ENCODE data around the gene FLRT2.

Gene FLRT2

GRCh38 chr14:85625925-85626585, 96.1 kb downstream of the FLRT2 start:
- TF ChIP-seq CTCF (IDR thresholded peaks at IDR 0.05; ENCODE audit: borderline replicate concordance, control extremely low read depth, extremely low read depth, insufficient read depth, missing control alignments): no peak
- no peak for DNase-seq (ENCODE audit: low spot score)
- in situ Hi-C loops (cut with MboI; ENCODE audit: low sequenced_read_pairs, unreplicated experiment): no loop called here

- no peak for DNase-seq (ENCODE audit: low spot score)
- in situ Hi-C loops (cut with MboI; ENCODE audit: low sequenced_read_pairs, unreplicated experiment): no loop called here
- TF ChIP-seq CTCF (IDR thresholded peaks at IDR 0.05; ENCODE audit: borderline replicate concordance, control extremely low read depth, extremely low read depth, insufficient read depth, missing control alignments): no peak
Measured at GRCh38 chr14:85634205-85634604, 104.3 kb downstream of the FLRT2 start.

- no peak for DNase-seq (ENCODE audit: low spot score)
- in situ Hi-C loops (cut with MboI; ENCODE audit: low sequenced_read_pairs, unreplicated experiment): no loop called here
- TF ChIP-seq CTCF (IDR thresholded peaks at IDR 0.05; ENCODE audit: borderline replicate concordance, control extremely low read depth, extremely low read depth, insufficient read depth, missing control alignments): no peak
Measured at GRCh38 chr14:85644211-85644610, 114.3 kb downstream of the FLRT2 start.

- DNase-seq (ENCODE audit: low spot score): no peak
- no peak for TF ChIP-seq CTCF (IDR thresholded peaks at IDR 0.05; ENCODE audit: borderline replicate concordance, control extremely low read depth, extremely low read depth, insufficient read depth, missing control alignments)
- in situ Hi-C loops (cut with MboI; ENCODE audit: low sequenced_read_pairs, unreplicated experiment): no loop called here
Measured at GRCh38 chr14:85653029-85653428, 123.1 kb downstream of the FLRT2 start.

GRCh38 chr14:85660243-85660922, 130.4 kb downstream of the FLRT2 start:
- in situ Hi-C loops (cut with MboI; ENCODE audit: low sequenced_read_pairs, unreplicated experiment): no loop called here
- no peak for TF ChIP-seq CTCF (IDR thresholded peaks at IDR 0.05; ENCODE audit: borderline replicate concordance, control extremely low read depth, extremely low read depth, insufficient read depth, missing control alignments)
- DNase-seq (ENCODE audit: low spot score): no peak

GRCh38 chr14:85662096-85662495, 132.2 kb downstream of the FLRT2 start:
- in situ Hi-C loops (cut with MboI; ENCODE audit: low sequenced_read_pairs, unreplicated experiment): no loop called here

More at GRCh38 chr14:85662096-85662495, 132.2 kb downstream of the FLRT2 start:
- TF ChIP-seq CTCF (IDR thresholded peaks at IDR 0.05; ENCODE audit: borderline replicate concordance, control extremely low read depth, extremely low read depth, insufficient read depth, missing control alignments): no peak
- DNase-seq (ENCODE audit: low spot score): no peak

All from GM13976 (cell line).